Measurements from ENCODE around the gene TMEM184B. TPM values are rescaled to one million over a fixed set of nuclear protein-coding genes. Genes with fewer than 3 reads are reported as not detected.

The TMEM184B gene
- polyA plus RNA-seq, 2 of the 4 experiments (the other 2 are of a cell fraction): 22.2 to 36.8 TPM

GRCh38 chr22:38211556-38211955 is 61.3 kb downstream of the TMEM184B start:
- ChIA-PET POLR2A (no interaction called here), CTCF (interaction anchor here (1.9 kb wide), 1 partner anchor 97 kb away, joined by 4 read pairs; no protein-coding TSS in a partner anchor)
- H3K9me3 ChIP-seq: no peaks in the 10 kb centered on the region
- no peak overlapping the region for H3K4me2 ChIP-seq
- TF ChIP-seq HMGXB4 (CRISPR knock-in tag; IDR thresholded peaks at IDR 0.05; ENCODE audit: borderline replicate concordance) (no peak), FOSL2 (IDR thresholded peaks at IDR 0.05) (no peak), FOSL2 (CRISPR knock-in tag; IDR thresholded peaks at IDR 0.05) (no peak), RARB (CRISPR knock-in tag; IDR thresholded peaks at IDR 0.05) (no peak), POLR2AphosphoS2 (conservative IDR thresholded peaks at IDR 0.05; ENCODE audit: low read length) (peak; percentile 68)
- DNase-seq (ENCODE audit: low read depth in 1 of 2, low spot score in 1 of 2) (no peak), ATAC-seq (no peak), FAIRE-seq (no peak)
- WGBS (ENCODE audit: missing lambda C conversion rate): 92% methylated on average over 6 of the region's 7 CpGs
- H3K4me3 ChIP-seq: no peak overlapping the region
- H3K27ac ChIP-seq: no peak overlapping the region
- 0 out of 3 replicates have a peak, but pooled peaks cover 3% of the 10 kb centered on the region for H3K4me1 ChIP-seq

- Histone ChIP-seq H3K4me3 (no peak overlapping the region), H3K27ac (no peak overlapping the region), H3K9me3 (no peaks in the 10 kb centered on the region), H3K4me2 (no peak overlapping the region), H3K4me1 (peaks cover 4% of the 10 kb centered on the region; the same call in 1 of the 3 replicates)
- TF ChIP-seq HOXB5 (CRISPR knock-in tag; IDR thresholded peaks at IDR 0.05) (no peak), ZFP36 (IDR thresholded peaks at IDR 0.05; ENCODE audit: borderline replicate concordance, partially characterized antibody) (peak; percentile 29)
- FAIRE-seq: no peak
- 89% methylated on average over 4 of the region's 6 CpGs for WGBS (ENCODE audit: missing lambda C conversion rate)
- CTCF ChIA-PET: interaction anchor here (0.5 to 0.6 kb wide), 2 partner anchors 17 to 76 kb away, joined by 3 read pairs; no protein-coding TSS in a partner anchor
- no peak for ATAC-seq
- no peak for DNase-seq (ENCODE audit: low read depth in 1 of 2, low spot score in 1 of 2)
- POLR2A ChIA-PET: interaction anchor here (0.9 kb wide), 1 partner anchor 20 kb away, joined by 4 read pairs; no protein-coding TSS in a partner anchor
Measured at GRCh38 chr22:38208551-38208968, 64.2 kb downstream of the TMEM184B start.

GRCh38 chr22:38207898-38208432 is 64.8 kb downstream of the TMEM184B start:
- H3K9me3 ChIP-seq: no peaks in the 10 kb centered on the region
- no peak for TF ChIP-seq POLR2AphosphoS2 (conservative IDR thresholded peaks at IDR 0.05; ENCODE audit: low read length)
- TF ChIP-seq SMC3 (IDR thresholded peaks at IDR 0.05): no peak
- TF ChIP-seq BHLHE40 (IDR thresholded peaks at IDR 0.05; ENCODE audit: low read depth, low read length): no peak
- TF ChIP-seq EHF (CRISPR knock-in tag; IDR thresholded peaks at IDR 0.05): no peak
- TF ChIP-seq NFE2L2 (conservative IDR thresholded peaks at IDR 0.05; ENCODE audit: low read length): no peak
- TF ChIP-seq TP53 (CRISPR knock-in tag; IDR thresholded peaks at IDR 0.05): no peak
- TF ChIP-seq TFCP2L1 (CRISPR knock-in tag; IDR thresholded peaks at IDR 0.05): no peak
- no peak for TF ChIP-seq JUN (IDR thresholded peaks at IDR 0.05)
- no peak for TF ChIP-seq EP300 (IDR thresholded peaks at IDR 0.05)
- TF ChIP-seq ATOH8 (CRISPR knock-in tag; IDR thresholded peaks at IDR 0.05; ENCODE audit: low read depth): no peak
- no peak for TF ChIP-seq NPAS2 (CRISPR knock-in tag; IDR thresholded peaks at IDR 0.05; ENCODE audit: borderline replicate concordance)
- no peak for TF ChIP-seq HMGXB4 (CRISPR knock-in tag; IDR thresholded peaks at IDR 0.05; ENCODE audit: borderline replicate concordance)
- TF ChIP-seq ZNF302 (CRISPR knock-in tag; IDR thresholded peaks at IDR 0.05): no peak
- TF ChIP-seq HEYL (CRISPR knock-in tag; IDR thresholded peaks at IDR 0.05): no peak
- no peak for TF ChIP-seq POLR2A (IDR thresholded peaks at IDR 0.05; ENCODE audit: low read length)
- no peak for TF ChIP-seq HOXB5 (CRISPR knock-in tag; IDR thresholded peaks at IDR 0.05)
- no peak for TF ChIP-seq ESRRA (IDR thresholded peaks at IDR 0.05; ENCODE audit: borderline replicate concordance, low read length)
- TF ChIP-seq E2F6 (IDR thresholded peaks at IDR 0.05; ENCODE audit: borderline replicate concordance, low read depth): no peak
- TF ChIP-seq KDM1A (IDR thresholded peaks at IDR 0.05; ENCODE audit: low read depth): no peak
- TF ChIP-seq EHMT2 (IDR thresholded peaks at IDR 0.05; ENCODE audit: low read depth): no peak
- no peak overlapping the region for H3K4me2 ChIP-seq
- CTCF ChIA-PET: interaction anchor here (0.5 to 2.4 kb wide), 3 partner anchors 75 to 94 kb away, joined by 3 to 12 read pairs (median 3); no protein-coding TSS in a partner anchor
- FAIRE-seq (no peak), ATAC-seq (no peak), DNase-seq (ENCODE audit: low read depth in 1 of 2, low spot score in 1 of 2) (no peak)
- H3K4me3 ChIP-seq: no peak overlapping the region
- POLR2A ChIA-PET: interaction anchor here (0.9 kb wide), 1 partner anchor 21 kb away, joined by 4 read pairs; no protein-coding TSS in a partner anchor
- H3K4me1 ChIP-seq: peaks cover 8% of the 10 kb centered on the region; the same call in 1 of the 3 replicates
- 90% methylated on average over 7 of the region's 7 CpGs for WGBS (ENCODE audit: missing lambda C conversion rate)
- no peak overlapping the region for H3K27ac ChIP-seq
